Omental fat pad (tissue), 3 donors: ENCODE measurements around the gene TARP.

Source experiments
- ATAC-seq: fragments of 150-250 bp; one replicate; pipeline ENCODE4 v1.9.1; 2016; ENCODE audit warnings: mild to moderate bottlenecking, moderate library complexity; ENCODE audit not compliant: low FRiP score
- DNase-seq: peaks from one replicate; pipeline ENCODE4 v3.0.0-alpha.2; 2019; ENCODE audit warnings: low spot score
- CTCF ChIP-seq, 3 donors: fragments of 450-650 bp; IDR thresholded peaks; one replicate each; pipeline ENCODE4 v1.5.1; 2016 to 2017; ENCODE audit warnings: antibody characterized with exemption in 3 of 3, mild to moderate bottlenecking in 3 of 3, moderate library complexity in 2 of 3

The TARP gene

GRCh38 chr7:38310591-38311101 lies 37.2 kb upstream of the TARP start:
- DNase-seq (no peak), ATAC-seq (peak; percentile 26)

GRCh38 chr7:38309555-38309954 lies 36.1 kb upstream of the TARP start:
- no peak for TF ChIP-seq CTCF (IDR thresholded peaks at IDR 0.05)
- ATAC-seq: no peak
- DNase-seq: no peak

More at GRCh38 chr7:38310591-38311101, 37.2 kb upstream of the TARP start:
- no peak for TF ChIP-seq CTCF (IDR thresholded peaks at IDR 0.05)

- TF ChIP-seq CTCF (IDR thresholded peaks at IDR 0.05): no peak
- no peak for DNase-seq
- ATAC-seq: no peak
Measured at GRCh38 chr7:38308140-38308539, 34.7 kb upstream of the TARP start.

- DNase-seq: no peak
- TF ChIP-seq CTCF (IDR thresholded peaks at IDR 0.05): no peak
- ATAC-seq: no peak
Measured at GRCh38 chr7:38307640-38308039, 34.2 kb upstream of the TARP start.

GRCh38 chr7:38306914-38307313 lies 33.5 kb upstream of the TARP start:
- ATAC-seq (no peak), DNase-seq (no peak)
- no peak for TF ChIP-seq CTCF (IDR thresholded peaks at IDR 0.05)

GRCh38 chr7:38306171-38306570 lies 32.7 kb upstream of the TARP start:
- DNase-seq: no peak
- no peak for TF ChIP-seq CTCF (IDR thresholded peaks at IDR 0.05)
- no peak for ATAC-seq

- ATAC-seq: no peak
- TF ChIP-seq CTCF (IDR thresholded peaks at IDR 0.05): no peak
- no peak for DNase-seq
Measured at GRCh38 chr7:38303866-38304265, 30.4 kb upstream of the TARP start.
